ENCODE data around the gene NAP1L4.
A peak's percentile ranks its signal among the peaks of the same experiment; 100 is the strongest.

NAP1L4 gene

DNA sequence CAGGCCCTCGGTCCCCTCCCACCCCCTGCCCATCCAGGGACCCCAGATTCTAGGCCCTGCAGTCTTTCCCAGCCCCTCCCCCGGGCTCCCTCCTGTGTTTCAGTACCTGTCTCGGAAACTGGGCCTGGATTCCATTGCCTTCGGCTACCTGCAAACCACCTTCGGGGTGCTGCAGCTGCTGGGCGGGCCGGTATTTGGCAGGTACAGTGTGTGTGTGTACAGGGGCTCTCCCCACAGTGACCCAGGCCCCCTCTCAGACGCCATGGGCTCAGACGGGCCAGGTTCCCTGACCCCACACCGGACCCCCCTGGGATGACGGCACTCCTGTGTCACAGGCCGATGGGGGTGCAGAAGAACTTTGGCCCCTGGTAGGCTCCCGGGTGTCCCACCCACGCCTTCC is 84.0 kb downstream of the NAP1L4 start:
- TF ChIP-seq, protein P1, sequence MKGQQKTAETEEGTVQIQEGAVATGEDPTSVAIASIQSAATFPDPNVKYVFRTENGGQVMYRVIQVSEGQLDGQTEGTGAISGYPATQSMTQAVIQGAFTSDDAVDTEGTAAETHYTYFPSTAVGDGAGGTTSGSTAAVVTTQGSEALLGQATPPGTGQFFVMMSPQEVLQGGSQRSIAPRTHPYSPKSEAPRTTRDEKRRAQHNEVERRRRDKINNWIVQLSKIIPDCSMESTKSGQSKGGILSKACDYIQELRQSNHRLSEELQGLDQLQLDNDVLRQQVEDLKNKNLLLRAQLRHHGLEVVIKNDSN (IDR thresholded peaks at IDR 0.05), result no peak
- TF ChIP-seq, protein P2, sequence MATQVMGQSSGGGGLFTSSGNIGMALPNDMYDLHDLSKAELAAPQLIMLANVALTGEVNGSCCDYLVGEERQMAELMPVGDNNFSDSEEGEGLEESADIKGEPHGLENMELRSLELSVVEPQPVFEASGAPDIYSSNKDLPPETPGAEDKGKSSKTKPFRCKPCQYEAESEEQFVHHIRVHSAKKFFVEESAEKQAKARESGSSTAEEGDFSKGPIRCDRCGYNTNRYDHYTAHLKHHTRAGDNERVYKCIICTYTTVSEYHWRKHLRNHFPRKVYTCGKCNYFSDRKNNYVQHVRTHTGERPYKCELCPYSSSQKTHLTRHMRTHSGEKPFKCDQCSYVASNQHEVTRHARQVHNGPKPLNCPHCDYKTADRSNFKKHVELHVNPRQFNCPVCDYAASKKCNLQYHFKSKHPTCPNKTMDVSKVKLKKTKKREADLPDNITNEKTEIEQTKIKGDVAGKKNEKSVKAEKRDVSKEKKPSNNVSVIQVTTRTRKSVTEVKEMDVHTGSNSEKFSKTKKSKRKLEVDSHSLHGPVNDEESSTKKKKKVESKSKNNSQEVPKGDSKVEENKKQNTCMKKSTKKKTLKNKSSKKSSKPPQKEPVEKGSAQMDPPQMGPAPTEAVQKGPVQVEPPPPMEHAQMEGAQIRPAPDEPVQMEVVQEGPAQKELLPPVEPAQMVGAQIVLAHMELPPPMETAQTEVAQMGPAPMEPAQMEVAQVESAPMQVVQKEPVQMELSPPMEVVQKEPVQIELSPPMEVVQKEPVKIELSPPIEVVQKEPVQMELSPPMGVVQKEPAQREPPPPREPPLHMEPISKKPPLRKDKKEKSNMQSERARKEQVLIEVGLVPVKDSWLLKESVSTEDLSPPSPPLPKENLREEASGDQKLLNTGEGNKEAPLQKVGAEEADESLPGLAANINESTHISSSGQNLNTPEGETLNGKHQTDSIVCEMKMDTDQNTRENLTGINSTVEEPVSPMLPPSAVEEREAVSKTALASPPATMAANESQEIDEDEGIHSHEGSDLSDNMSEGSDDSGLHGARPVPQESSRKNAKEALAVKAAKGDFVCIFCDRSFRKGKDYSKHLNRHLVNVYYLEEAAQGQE (IDR thresholded peaks at IDR 0.05; ENCODE audit: low read depth), result no peak
- TF ChIP-seq RAD21 (IDR thresholded peaks at IDR 0.05; ENCODE audit: low read depth), result no peak
- no peak for TF ChIP-seq ZBTB7A (IDR thresholded peaks at IDR 0.05; ENCODE audit: low read depth)
- TF ChIP-seq TAF1 (IDR thresholded peaks at IDR 0.05; ENCODE audit: low read depth), result no peak
- TF ChIP-seq FOXM1 (IDR thresholded peaks at IDR 0.05; ENCODE audit: borderline replicate concordance, low read depth), result no peak
- no peak for TF ChIP-seq TEAD4 (IDR thresholded peaks at IDR 0.05)
- TF ChIP-seq, protein P3, sequence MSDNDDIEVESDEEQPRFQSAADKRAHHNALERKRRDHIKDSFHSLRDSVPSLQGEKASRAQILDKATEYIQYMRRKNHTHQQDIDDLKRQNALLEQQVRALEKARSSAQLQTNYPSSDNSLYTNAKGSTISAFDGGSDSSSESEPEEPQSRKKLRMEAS (IDR thresholded peaks at IDR 0.05), result no peak
- TF ChIP-seq CEBPB (IDR thresholded peaks at IDR 0.05), result no peak
- TF ChIP-seq EP300 (IDR thresholded peaks at IDR 0.05; ENCODE audit: borderline replicate concordance), result no peak
- no peak for TF ChIP-seq TCF12 (IDR thresholded peaks at IDR 0.05; ENCODE audit: low read depth)
- TF ChIP-seq EGR1 (IDR thresholded peaks at IDR 0.05), result no peak
- no peak for TF ChIP-seq CREB1 (IDR thresholded peaks at IDR 0.05; ENCODE audit: low read depth)
- TF ChIP-seq YY1 (IDR thresholded peaks at IDR 0.05; ENCODE audit: low read depth), result no peak
- no peak for TF ChIP-seq NFIC (IDR thresholded peaks at IDR 0.05)

DNA sequence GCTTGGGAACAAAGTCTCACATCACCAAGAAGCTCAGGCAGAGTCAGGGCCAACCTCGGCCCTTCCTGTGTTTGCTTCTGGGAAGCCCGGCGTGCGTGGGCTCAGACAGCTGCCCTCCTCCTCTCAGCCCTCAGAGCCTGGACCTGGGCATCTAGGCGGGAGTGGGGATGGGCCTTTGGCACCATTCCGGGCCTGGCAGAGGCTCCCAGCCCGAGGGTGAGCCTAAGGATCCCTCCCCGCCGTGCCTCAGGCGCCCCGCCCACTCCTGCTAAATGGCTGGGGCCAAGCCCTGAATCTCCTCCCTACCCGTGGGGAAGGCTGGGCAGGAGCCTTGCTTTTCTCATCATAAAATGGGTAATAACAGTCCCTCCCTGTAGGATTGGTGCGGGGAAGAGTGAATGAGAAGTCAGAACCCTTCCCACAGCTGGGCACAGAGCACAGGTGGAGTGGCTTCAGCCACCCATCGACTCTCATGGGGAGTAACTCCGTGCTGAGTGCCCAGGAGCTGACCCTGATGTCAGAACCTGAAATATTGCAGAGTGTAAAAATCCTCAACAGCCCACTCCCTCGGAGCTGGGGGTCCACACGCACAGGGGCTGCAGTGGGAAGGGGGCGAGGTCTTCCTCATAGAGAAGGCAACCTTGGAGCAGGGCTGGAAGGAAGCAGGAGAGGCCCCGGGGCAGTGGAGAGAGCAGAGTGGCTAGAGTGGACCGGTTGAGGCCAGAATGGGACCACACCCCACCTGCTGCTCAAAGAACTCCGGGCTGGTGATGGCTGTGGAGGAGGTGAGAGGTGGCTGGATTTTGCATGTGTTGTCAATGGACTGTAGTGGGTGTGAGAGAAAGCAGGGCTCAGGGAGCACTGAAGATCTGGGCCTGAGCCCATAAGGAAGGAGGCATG is 87.7 kb downstream of the NAP1L4 start:
- TF ChIP-seq, protein P3 (IDR thresholded peaks at IDR 0.05), result no peak
- peak; percentile 31 for TF ChIP-seq NFIC (IDR thresholded peaks at IDR 0.05)

DNA sequence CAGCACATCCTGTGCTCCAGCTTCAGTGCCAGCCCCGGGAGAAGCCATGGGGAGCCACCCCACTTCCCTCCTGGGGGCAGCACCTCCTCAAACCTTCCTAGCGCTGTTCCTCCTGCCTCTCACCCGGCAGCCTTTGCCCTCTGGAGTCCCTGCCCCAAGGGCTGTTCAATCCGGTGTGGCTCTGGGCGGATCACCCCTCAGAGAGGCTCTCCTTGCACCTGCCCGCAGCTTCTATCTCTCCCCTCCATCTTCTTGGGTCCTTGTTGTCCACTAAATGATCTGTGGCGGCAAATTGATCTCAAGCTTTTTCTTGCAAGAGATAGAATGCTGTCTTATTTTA is 88.5 kb downstream of the NAP1L4 start:
- TF ChIP-seq TCF12 (IDR thresholded peaks at IDR 0.05; ENCODE audit: low read depth) (no peak), FOXM1 (IDR thresholded peaks at IDR 0.05; ENCODE audit: borderline replicate concordance, low read depth) (no peak), RAD21 (IDR thresholded peaks at IDR 0.05; ENCODE audit: low read depth) (no peak), NFIC (IDR thresholded peaks at IDR 0.05) (no peak), EP300 (IDR thresholded peaks at IDR 0.05; ENCODE audit: borderline replicate concordance) (no peak)
- TF ChIP-seq, protein P3 (IDR thresholded peaks at IDR 0.05), result 0 out of 2 replicates have a peak, but pooled peaks have one; percentile 3
- TF ChIP-seq, protein P1 (IDR thresholded peaks at IDR 0.05), result no peak

DNA sequence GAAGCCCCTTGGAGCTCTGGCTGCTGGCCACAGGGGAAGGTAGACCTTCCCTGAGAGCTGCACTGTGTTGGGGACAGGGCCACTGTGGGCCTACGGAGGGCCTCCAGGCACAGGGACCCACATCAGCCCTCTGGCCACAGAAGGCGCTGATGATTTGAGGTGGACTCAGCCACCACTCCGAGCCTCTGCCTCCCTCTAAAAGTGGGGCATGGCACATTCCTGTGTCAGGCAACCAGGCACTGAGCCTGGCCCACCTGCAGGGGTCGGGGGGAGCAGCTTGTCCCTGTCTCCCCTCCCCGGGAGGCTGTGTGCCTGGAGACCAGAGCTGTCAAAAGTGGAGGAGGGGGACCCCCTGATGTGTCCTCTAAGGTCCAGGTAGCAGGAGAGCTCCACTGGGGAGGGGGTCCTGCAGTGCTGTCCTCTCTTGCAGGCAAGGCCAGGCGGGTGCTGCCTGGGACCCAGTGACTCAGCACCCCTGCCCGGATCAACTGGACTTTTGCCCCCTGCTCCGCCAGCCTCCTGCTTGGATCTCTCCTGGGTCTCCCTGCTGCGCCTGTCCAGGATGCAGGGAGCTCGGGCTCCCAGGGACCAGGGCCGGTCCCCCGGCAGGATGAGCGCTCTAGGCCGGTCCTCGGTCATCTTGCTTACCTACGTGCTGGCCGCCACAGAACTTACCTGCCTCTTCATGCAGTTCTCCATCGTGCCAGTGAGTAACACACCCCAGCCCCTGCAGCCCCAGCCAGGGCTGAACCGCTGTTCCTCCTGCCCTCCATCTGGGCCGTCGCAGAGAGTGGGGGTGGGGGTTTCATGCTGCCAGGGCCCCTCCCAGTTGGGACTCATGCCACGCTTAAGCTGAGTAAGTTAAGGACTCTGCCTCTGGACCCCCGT is 89.1 kb downstream of the NAP1L4 start:
- TF ChIP-seq EP300 (IDR thresholded peaks at IDR 0.05; ENCODE audit: borderline replicate concordance), result no peak
- TF ChIP-seq, protein P1 (IDR thresholded peaks at IDR 0.05), result no peak
- TF ChIP-seq, protein P3 (IDR thresholded peaks at IDR 0.05), result 0 out of 2 replicates have a peak, but pooled peaks have one; percentile 1

DNA sequence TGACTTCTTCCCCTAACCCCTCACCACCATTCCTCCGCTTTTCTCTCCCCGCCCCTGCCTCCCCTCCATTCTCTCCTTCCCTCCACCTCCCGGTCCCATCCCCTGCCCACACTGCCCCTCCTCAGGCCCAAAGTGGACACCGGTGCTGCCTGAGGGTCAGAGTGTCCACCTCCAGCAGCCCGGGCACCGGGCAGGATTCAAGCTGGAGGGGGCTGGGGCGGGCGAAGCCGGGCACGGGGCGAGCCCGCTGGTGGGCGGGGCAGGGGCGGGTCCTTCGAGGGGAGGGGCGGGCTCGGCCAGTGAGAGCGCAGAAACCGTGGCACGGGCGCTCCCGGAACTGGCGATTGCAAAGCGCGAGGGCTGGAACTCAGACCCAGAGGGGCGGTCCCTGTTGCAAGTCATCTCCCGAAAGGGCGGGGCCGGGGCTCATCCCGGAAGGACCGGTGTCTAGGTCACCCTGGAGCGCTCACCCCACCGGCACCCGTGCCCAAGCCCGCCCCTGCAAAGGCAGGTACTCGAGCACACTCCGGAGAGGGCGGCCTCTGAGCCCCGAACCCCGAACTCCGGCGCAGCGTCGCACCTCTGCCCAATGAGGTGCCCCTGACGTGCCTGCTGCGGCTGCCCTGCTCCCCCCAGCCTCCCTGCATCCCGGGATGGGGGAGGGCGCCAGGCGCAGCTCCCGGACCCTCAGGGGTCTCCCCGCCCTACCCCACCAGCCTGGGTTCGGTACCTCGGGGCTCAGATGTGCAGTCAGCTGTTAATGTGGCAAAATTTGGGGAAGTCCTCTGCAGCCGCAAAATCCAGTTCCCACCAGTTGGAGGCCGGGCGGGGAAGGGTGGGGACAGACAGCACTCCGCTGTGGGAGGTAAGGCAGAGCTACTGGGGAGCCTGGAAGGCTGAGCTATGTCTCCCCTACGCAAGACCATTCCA is 90.0 kb downstream of the NAP1L4 start:
- TF ChIP-seq, protein P2 (IDR thresholded peaks at IDR 0.05; ENCODE audit: low read depth), result no peak
- no peak for TF ChIP-seq TAF1 (IDR thresholded peaks at IDR 0.05; ENCODE audit: low read depth)
- TF ChIP-seq EP300 (IDR thresholded peaks at IDR 0.05; ENCODE audit: borderline replicate concordance), result no peak
- TF ChIP-seq, protein P3 (IDR thresholded peaks at IDR 0.05), result 0 out of 2 replicates have a peak, but pooled peaks have one; percentile 29
- TF ChIP-seq FOXM1 (IDR thresholded peaks at IDR 0.05; ENCODE audit: borderline replicate concordance, low read depth), result no peak
- TF ChIP-seq RAD21 (IDR thresholded peaks at IDR 0.05; ENCODE audit: low read depth), result no peak
- TF ChIP-seq EGR1 (IDR thresholded peaks at IDR 0.05), result no peak
- TF ChIP-seq, protein P1 (IDR thresholded peaks at IDR 0.05), result no peak
- no peak for TF ChIP-seq TEAD4 (IDR thresholded peaks at IDR 0.05)
- 0 out of 2 replicates have a peak, but pooled peaks have one; percentile 13 for TF ChIP-seq CREB1 (IDR thresholded peaks at IDR 0.05; ENCODE audit: low read depth)
- no peak for TF ChIP-seq YY1 (IDR thresholded peaks at IDR 0.05; ENCODE audit: low read depth)
- no peak for TF ChIP-seq NFIC (IDR thresholded peaks at IDR 0.05)
- TF ChIP-seq CEBPB (IDR thresholded peaks at IDR 0.05), result no peak; the same call in 1 of the 2 replicates
- TF ChIP-seq TCF12 (IDR thresholded peaks at IDR 0.05; ENCODE audit: low read depth), result 0 out of 2 replicates have a peak, but pooled peaks have one; percentile 17
- 0 out of 2 replicates have a peak, but pooled peaks have one; percentile 26 for TF ChIP-seq ZBTB7A (IDR thresholded peaks at IDR 0.05; ENCODE audit: low read depth)

All from Ishikawa (cell line).